ENCODE data around the gene CNTNAP4.

The CNTNAP4 gene

GRCh38 chr16:76345163-76345661 is 68.0 kb downstream of the CNTNAP4 start:
- Histone ChIP-seq H3K9me3 (ENCODE audit: control insufficient read depth, insufficient read depth, low read length) (no peaks in the 10 kb centered on the region; the same call in 1 of the 2 replicates), H3K4me3 (ENCODE audit: low read length) (no peak overlapping the region), H3K4me2 (ENCODE audit: low read length) (no peak overlapping the region), H3K4me1 (ENCODE audit: control insufficient read depth, low read length) (no peaks in the 10 kb centered on the region), H3K27me3 (ENCODE audit: control insufficient read depth, low read length) (no peaks in the 10 kb centered on the region), H3K27ac (ENCODE audit: low read depth, low read length) (no peak overlapping the region), H3K36me3 (ENCODE audit: control insufficient read depth, low read length) (no peaks in the 10 kb centered on the region), H3F3A (ENCODE audit: control insufficient read depth, insufficient read depth) (no peaks in the 10 kb centered on the region), H3K79me2 (ENCODE audit: control insufficient read depth, low read length) (no peaks in the 10 kb centered on the region), H3K9me2 (replicated peaks; ENCODE audit: control insufficient read depth, low read length) (no peaks in the 10 kb centered on the region), H4K20me1 (ENCODE audit: control insufficient read depth, insufficient read depth, low read depth, low read length) (no peaks in the 10 kb centered on the region)
- TF ChIP-seq EZH2phosphoT487 (IDR thresholded peaks at IDR 0.05; ENCODE audit: borderline replicate concordance, low read length), result no peak

- Histone ChIP-seq H3K9me2 (replicated peaks; ENCODE audit: control insufficient read depth, low read length) (no peaks in the 10 kb centered on the region), H3K36me3 (ENCODE audit: control insufficient read depth, low read length) (no peaks in the 10 kb centered on the region), H3K9me3 (ENCODE audit: control insufficient read depth, insufficient read depth, low read length) (no peaks in the 10 kb centered on the region; the same call in 1 of the 2 replicates), H3K4me2 (ENCODE audit: low read length) (no peak overlapping the region), H3K4me3 (ENCODE audit: low read length) (no peak overlapping the region), H3K27me3 (ENCODE audit: control insufficient read depth, low read length) (no peaks in the 10 kb centered on the region), H4K20me1 (ENCODE audit: control insufficient read depth, insufficient read depth, low read depth, low read length) (no peaks in the 10 kb centered on the region), H3F3A (ENCODE audit: control insufficient read depth, insufficient read depth) (no peaks in the 10 kb centered on the region), H3K4me1 (ENCODE audit: control insufficient read depth, low read length) (no peaks in the 10 kb centered on the region), H3K27ac (ENCODE audit: low read depth, low read length) (no peak overlapping the region), H3K79me2 (ENCODE audit: control insufficient read depth, low read length) (no peaks in the 10 kb centered on the region)
- no peak for TF ChIP-seq CTCF (IDR thresholded peaks at IDR 0.05; ENCODE audit: low read depth, low read length, poor library complexity, severe bottlenecking)
- TF ChIP-seq EZH2phosphoT487 (IDR thresholded peaks at IDR 0.05; ENCODE audit: borderline replicate concordance, low read length), result no peak
Observed at GRCh38 chr16:76346210-76346609, 69.0 kb downstream of the CNTNAP4 start.

GRCh38 chr16:76351441-76351840 is 74.2 kb downstream of the CNTNAP4 start:
- Histone ChIP-seq H4K20me1 (ENCODE audit: control insufficient read depth, insufficient read depth, low read depth, low read length) (no peaks in the 10 kb centered on the region), H3K9me3 (ENCODE audit: control insufficient read depth, insufficient read depth, low read length) (no peaks in the 10 kb centered on the region), H3K4me3 (ENCODE audit: low read length) (no peak overlapping the region), H3K79me2 (ENCODE audit: control insufficient read depth, low read length) (no peaks in the 10 kb centered on the region), H3K4me1 (ENCODE audit: control insufficient read depth, low read length) (no peaks in the 10 kb centered on the region), H3K27ac (ENCODE audit: low read depth, low read length) (no peak overlapping the region), H3F3A (ENCODE audit: control insufficient read depth, insufficient read depth) (no peaks in the 10 kb centered on the region), H3K4me2 (ENCODE audit: low read length) (no peak overlapping the region), H3K27me3 (ENCODE audit: control insufficient read depth, low read length) (no peaks in the 10 kb centered on the region), H3K36me3 (ENCODE audit: control insufficient read depth, low read length) (no peaks in the 10 kb centered on the region), H3K9me2 (replicated peaks; ENCODE audit: control insufficient read depth, low read length) (no peaks in the 10 kb centered on the region)
- TF ChIP-seq CTCF (IDR thresholded peaks at IDR 0.05; ENCODE audit: low read depth, low read length, poor library complexity, severe bottlenecking) (no peak), EZH2phosphoT487 (IDR thresholded peaks at IDR 0.05; ENCODE audit: borderline replicate concordance, low read length) (no peak)

- H3F3A ChIP-seq (ENCODE audit: control insufficient read depth, insufficient read depth), result no peaks in the 10 kb centered on the region
- no peaks in the 10 kb centered on the region for H3K27me3 ChIP-seq (ENCODE audit: control insufficient read depth, low read length)
- H3K4me2 ChIP-seq (ENCODE audit: low read length), result no peak overlapping the region
- no peaks in the 10 kb centered on the region for H3K9me3 ChIP-seq (ENCODE audit: control insufficient read depth, insufficient read depth, low read length)
- no peaks in the 10 kb centered on the region for H3K4me1 ChIP-seq (ENCODE audit: control insufficient read depth, low read length)
- H4K20me1 ChIP-seq (ENCODE audit: control insufficient read depth, insufficient read depth, low read depth, low read length), result no peaks in the 10 kb centered on the region
- TF ChIP-seq CTCF (IDR thresholded peaks at IDR 0.05; ENCODE audit: low read depth, low read length, poor library complexity, severe bottlenecking) (no peak), EZH2phosphoT487 (IDR thresholded peaks at IDR 0.05; ENCODE audit: borderline replicate concordance, low read length) (no peak)
- H3K27ac ChIP-seq (ENCODE audit: low read depth, low read length), result no peak overlapping the region
- H3K4me3 ChIP-seq (ENCODE audit: low read length), result no peak overlapping the region
- no peaks in the 10 kb centered on the region for H3K36me3 ChIP-seq (ENCODE audit: control insufficient read depth, low read length)
- no peaks in the 10 kb centered on the region for H3K79me2 ChIP-seq (ENCODE audit: control insufficient read depth, low read length)
- H3K9me2 ChIP-seq (replicated peaks; ENCODE audit: control insufficient read depth, low read length), result no peaks in the 10 kb centered on the region
Observed at GRCh38 chr16:76360404-76360803, 83.2 kb downstream of the CNTNAP4 start.
